T-helper 17 cell (primary cell): ENCODE data around the gene IQCC. TPM values are rescaled to one million over a fixed set of nuclear protein-coding genes. Genes with fewer than 3 reads are reported as not detected.

Source experiments
- ATAC-seq: fragments of 150-1000 bp; cut with Tn5 transposase; 2 replicates; pipeline ENCODE4 v1.10.0; 2021; ENCODE audit warnings: mild to moderate bottlenecking, moderate library complexity
- DNase-seq, 3 donors: peaks; one replicate each; pipeline versions ENCODE4 v3.0.0 to v3.0.0-alpha.2; 2020 to 2021
- H3K9me3 ChIP-seq: one replicate; pipeline ENCODE4 v1.7.0; 2013; ENCODE audit warnings: low read length, mild to moderate bottlenecking; ENCODE audit not compliant: control insufficient read depth, poor library complexity, severe bottlenecking
- H3K27ac Mint-ChIP-seq: one replicate; pipeline ENCODE4 v1.8.0; 2022; ENCODE audit warnings: mild to moderate bottlenecking, moderate library complexity, mixed read lengths
- H3K27me3 Mint-ChIP-seq: one replicate; pipeline ENCODE4 v1.8.0; 2022; ENCODE audit warnings: mixed read lengths
- H3K36me3 Mint-ChIP-seq: one replicate; pipeline ENCODE4 v1.8.0; 2022; ENCODE audit warnings: low read depth, mixed read lengths
- H3K4me1 Mint-ChIP-seq: one replicate; pipeline ENCODE4 v1.8.0; 2022; ENCODE audit warnings: mild to moderate bottlenecking, mixed read lengths
- H3K4me3 Mint-ChIP-seq: one replicate; pipeline ENCODE4 v1.8.0; 2022; ENCODE audit warnings: mild to moderate bottlenecking, moderate library complexity, mixed read lengths
- total RNA-seq, 4 donors: library from RNA in 2 of 4; stranded (reverse) in 2 of 4; gene quantifications; one replicate each; pipeline ENCODE4 v1.2.3 and lab custom pipeline; 2022 to 2026

The IQCC gene
- total RNA-seq, 2 donors from 2014 or later: 3.2 to 4.1 TPM

DNA sequence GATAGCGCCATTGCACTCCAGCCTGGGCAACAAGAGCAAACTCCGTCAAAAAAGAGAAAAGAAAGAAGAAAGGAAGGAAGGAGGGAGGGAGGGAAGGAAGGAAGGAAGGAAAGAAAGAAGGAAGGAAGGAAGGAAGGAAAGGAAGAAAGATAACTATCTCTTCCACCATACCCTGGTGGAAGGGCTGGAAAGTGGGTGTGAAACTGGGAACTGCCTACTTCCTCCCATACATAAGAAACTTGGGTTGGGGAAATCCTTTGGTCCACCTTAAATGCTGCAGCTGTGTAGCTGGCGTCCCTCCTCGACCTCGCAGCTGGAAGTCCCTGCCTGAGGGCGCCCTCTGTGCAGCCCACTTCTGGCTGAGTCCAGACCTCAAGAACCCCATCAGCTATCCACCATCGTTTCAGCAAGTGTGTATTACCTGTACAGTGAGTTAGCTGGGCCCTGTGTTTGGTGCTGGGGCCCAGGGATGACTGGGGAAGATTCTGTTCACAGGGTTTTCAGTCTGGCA, 36.9 kb downstream of the IQCC start:
- DNase-seq: no peak
- H3K27ac Mint-ChIP-seq: peak overlapping the region; percentile 89

GRCh38 chr1:32246888-32247273, 41.4 kb downstream of the IQCC start, which contains the start of gene FAM167B:
FAM167B (plus strand) TSS chr1:32247222; CDS start chr1:32247422, 200 bp downstream.
- ATAC-seq (no peak), DNase-seq (no peak)
- H3K9me3 ChIP-seq: no peaks in the 10 kb centered on the region
- H3K36me3 Mint-ChIP-seq: peaks cover 7% of the 10 kb centered on the region
- peak within 1 kb of the TSS; percentile 100 for H3K27ac Mint-ChIP-seq
- H3K4me1 Mint-ChIP-seq: peaks cover 41% of the 10 kb centered on the region
- H3K27me3 Mint-ChIP-seq: no peaks in the 10 kb centered on the region
- H3K4me3 Mint-ChIP-seq: peak within 1 kb of the TSS; percentile 99

More for the DNA sequence above, 36.9 kb downstream of the IQCC start:
- no peaks in the 10 kb centered on the region for H3K9me3 ChIP-seq
- Mint-ChIP-seq H3K36me3 (no peaks in the 10 kb centered on the region), H3K4me3 (no peak overlapping the region), H3K27me3 (no peaks in the 10 kb centered on the region), H3K4me1 (peaks cover 19% of the 10 kb centered on the region)
- no peak for ATAC-seq

DNA sequence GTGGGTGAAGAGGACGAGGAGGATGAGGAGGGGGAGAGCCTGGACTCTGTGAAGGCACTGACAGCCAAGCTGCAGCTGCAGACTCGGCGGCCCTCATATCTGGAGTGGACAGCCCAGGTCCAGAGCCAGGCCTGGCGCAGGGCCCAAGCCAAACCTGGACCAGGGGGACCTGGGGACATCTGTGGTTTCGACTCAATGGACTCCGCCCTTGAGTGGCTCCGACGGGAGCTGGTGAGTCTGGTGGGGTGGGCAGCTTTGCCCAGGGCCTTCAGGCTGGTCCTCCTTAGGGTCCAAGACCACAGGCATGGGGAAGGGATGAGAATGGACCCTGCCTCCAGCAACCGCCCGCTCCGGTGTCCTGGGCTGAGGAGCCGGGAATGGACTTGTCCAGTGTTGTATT, 42.0 kb downstream of the IQCC start:
- ATAC-seq (no peak), DNase-seq (no peak)
- H3K27ac Mint-ChIP-seq: peak overlapping the region; percentile 100
- H3K36me3 Mint-ChIP-seq: peaks cover 11% of the 10 kb centered on the region
- H3K27me3 Mint-ChIP-seq: no peaks in the 10 kb centered on the region
- peak overlapping the region; percentile 99 for H3K4me3 Mint-ChIP-seq
- H3K9me3 ChIP-seq: no peaks in the 10 kb centered on the region
- peaks cover 40% of the 10 kb centered on the region for H3K4me1 Mint-ChIP-seq

DNA sequence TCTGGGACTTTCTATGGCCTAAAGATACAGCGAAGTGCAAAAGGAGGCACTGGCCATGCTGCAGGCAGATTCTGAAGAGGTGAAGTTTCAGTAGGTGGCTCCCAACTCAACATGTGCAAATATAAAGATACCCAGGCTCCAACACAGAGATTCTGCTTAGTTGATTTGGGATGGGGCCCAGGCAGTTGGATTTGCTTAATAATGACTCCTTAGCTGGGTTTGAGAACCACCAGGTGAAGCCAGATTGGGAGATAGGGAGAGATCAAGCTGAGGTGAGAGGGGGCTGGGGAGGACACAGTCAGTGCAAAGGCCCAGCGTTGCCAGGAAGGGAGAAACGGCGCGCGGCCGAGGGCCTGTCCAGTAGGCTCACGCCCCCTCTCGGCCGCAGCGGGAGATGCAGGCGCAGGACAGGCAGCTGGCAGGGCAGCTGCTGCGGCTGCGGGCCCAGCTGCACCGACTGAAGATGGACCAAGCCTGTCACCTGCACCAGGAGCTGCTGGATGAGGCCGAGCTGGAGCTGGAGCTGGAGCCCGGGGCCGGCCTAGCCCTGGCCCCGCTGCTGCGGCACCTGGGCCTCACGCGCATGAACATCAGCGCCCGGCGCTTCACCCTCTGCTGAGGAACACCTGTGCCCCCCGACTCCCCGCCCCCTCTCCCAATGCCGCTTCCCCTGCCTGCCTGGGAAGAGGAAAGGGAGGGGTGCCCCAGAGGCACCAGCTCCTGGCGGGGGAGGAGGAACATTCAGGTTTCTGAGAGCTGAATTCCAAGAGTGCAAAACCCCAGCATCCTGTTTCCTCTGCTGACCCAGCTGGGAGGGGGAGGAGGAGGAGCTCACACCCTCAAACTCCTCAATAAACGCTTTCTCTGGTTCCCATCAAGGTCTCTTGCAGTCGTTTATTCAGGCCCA, 42.8 kb downstream of the IQCC start:
- ATAC-seq: peak; percentile 29
- DNase-seq: peak; percentile 62 to 70 (median 69)
- no peaks in the 10 kb centered on the region for H3K9me3 ChIP-seq
- Mint-ChIP-seq H3K4me1 (peaks cover 46% of the 10 kb centered on the region), H3K4me3 (peak overlapping the region; percentile 99), H3K36me3 (peaks cover 17% of the 10 kb centered on the region), H3K27me3 (no peaks in the 10 kb centered on the region), H3K27ac (peak overlapping the region; percentile 100)

DNA sequence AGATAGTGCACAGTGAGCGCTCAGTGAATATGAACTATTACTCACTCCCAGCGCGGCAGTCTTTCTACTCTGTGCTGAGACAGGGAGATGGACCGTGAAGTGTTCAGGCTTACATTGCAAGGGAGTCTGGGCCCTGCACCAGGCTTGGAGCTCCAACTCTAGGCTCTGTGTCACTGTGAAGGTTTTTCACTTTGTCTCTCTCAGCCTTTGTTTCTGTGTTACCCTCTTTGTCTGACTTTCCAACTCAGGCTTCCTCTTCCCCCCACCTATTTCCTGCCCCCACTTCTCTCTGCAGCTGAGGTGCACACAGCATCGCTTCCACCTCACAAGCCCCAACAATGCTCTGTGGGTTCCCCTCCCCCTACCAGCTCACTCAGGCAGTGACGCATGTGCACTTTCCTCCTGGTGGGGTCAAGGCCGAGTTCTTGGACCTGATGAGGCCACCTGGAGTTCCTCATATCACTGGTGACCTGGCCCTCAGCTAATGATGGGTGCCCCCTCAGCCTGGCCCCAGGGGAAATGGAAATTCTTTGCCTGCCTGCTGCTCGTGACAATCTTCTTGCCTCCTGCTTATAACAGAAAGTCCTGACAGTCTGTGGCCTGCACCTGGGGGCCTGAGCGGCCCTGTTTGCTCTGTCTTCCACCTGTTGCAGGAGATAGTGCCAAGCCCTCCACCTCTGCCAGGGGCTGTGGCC, 44.5 kb downstream of the IQCC start:
- Mint-ChIP-seq H3K4me1 (peaks cover 50% of the 10 kb centered on the region), H3K4me3 (peak overlapping the region; percentile 99), H3K36me3 (peaks cover 17% of the 10 kb centered on the region), H3K27me3 (no peaks in the 10 kb centered on the region), H3K27ac (peak overlapping the region; percentile 100)
- no peaks in the 10 kb centered on the region for H3K9me3 ChIP-seq
- peak; percentile 85 for ATAC-seq
- DNase-seq: peak; percentile 50 to 74 (median 64)

DNA sequence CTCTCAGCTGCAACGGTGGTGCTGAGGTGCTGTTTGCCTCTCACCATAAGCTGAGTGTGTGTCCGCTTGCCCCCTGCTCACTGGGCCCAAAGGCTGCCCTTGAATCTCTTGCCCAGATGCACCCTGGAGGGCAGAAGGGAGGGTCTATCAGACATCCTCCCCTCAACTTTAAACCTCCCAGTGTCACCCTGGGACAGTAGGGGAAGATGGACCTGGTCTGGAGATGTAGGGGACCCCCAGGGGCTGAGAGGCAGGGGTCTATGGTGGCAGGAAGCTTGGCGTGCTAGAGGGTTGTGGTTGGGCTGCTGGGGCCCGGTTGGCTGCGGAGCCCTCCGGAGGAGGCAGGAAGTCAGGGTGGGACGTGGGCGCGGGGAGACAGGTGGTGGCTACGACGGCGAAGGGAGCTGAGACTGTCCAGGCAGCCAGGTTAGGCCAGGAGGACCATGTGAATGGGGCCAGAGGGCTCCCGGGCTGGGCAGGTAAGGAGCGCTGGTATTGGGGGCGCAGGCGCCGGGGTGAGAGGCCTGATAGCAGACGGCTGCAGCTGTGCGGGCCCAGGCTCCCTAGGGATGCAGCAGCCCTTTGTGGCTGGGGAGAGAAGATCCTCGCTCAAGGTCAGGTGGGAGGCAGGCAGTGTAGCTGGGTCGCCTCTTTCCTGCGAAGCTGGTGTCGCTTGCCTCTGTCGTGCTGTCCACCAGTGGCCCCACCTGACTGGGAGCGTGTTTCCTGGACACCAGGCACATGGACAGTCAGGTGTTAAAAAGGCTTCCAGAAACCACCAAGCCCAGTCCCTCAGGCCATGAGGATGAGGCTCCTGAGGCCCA, 45.6 kb downstream of the IQCC start, which contains the start of gene LCK:
LCK (plus strand) TSS at position 373 of the 824 bp plus-strand sequence. CDS start 23,065 bp downstream, outside the sequence.
- ATAC-seq: peak; percentile 15

DNA sequence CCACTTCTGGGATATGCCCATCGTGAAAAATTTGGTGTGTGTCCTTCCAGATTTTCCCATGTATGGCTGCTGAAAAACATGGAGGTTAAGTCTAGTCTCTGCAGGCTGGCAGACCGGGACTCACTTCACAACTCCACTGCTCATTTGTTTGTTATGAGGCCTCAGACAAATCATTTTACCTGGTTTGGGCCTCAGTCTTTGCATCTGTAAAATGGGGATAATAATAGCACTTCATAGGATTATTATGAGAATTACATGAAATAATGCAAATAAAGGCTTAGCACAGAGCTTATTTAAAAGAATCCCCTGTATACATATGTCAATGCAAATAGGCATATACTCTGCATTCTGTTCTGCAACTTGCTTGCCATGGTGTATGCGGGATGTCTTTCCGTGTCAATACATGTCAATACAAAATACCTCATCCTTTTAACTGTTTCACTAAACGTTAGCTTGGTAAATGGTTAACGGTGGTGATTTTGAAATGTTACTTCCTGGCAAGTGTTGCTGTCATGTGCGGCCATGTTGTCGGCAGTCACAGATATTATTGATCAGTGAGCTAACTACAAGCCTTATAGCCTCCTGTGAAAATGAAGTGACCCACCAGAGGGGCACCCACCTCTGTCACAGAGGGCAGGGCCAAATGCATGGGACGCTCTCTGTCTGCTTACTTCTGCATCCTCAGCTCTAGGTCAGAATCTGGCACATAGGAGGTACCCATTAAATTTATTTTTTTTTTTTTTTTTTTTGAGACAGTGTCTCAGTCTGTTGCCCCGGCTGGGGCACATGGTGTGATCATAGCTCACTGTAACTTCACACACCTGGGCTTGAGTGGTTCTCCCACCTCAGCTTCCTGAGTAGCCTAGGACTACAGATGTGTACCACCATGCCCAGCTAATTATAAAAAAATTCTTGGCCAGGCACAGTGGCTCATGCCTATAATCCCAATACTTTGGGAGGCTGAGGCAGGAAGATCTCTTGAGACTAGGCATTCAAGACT, 49.9 kb downstream of the IQCC start:
- no peaks in the 10 kb centered on the region for H3K9me3 ChIP-seq
- H3K27ac Mint-ChIP-seq: peak overlapping the region; percentile 100
- peaks cover 17% of the 10 kb centered on the region for H3K36me3 Mint-ChIP-seq
- ATAC-seq (peak; percentile 24), DNase-seq (no peak)
- H3K27me3 Mint-ChIP-seq: no peaks in the 10 kb centered on the region
- peak overlapping the region; percentile 99 for H3K4me3 Mint-ChIP-seq
- peaks cover 42% of the 10 kb centered on the region for H3K4me1 Mint-ChIP-seq

More for the DNA sequence above, 45.6 kb downstream of the IQCC start, which contains the start of gene LCK:
- no peaks in the 10 kb centered on the region for H3K27me3 Mint-ChIP-seq
- H3K9me3 ChIP-seq: no peaks in the 10 kb centered on the region
- H3K36me3 Mint-ChIP-seq: peaks cover 17% of the 10 kb centered on the region
- peak within 1 kb of the TSS; percentile 100 for H3K27ac Mint-ChIP-seq
- H3K4me1 Mint-ChIP-seq: peaks cover 54% of the 10 kb centered on the region
- peak in 2 of 3 donors; percentile 33 to 42 for DNase-seq
- peak within 1 kb of the TSS; percentile 99 for H3K4me3 Mint-ChIP-seq

- peak; percentile 18 for ATAC-seq
- H3K4me3 Mint-ChIP-seq: peak overlapping the region; percentile 85
- peak overlapping the region; percentile 92 for H3K27ac Mint-ChIP-seq
- H3K27me3 Mint-ChIP-seq: no peaks in the 10 kb centered on the region
- peaks cover 12% of the 10 kb centered on the region for H3K36me3 Mint-ChIP-seq
- peaks cover 36% of the 10 kb centered on the region for H3K4me1 Mint-ChIP-seq
- no peaks in the 10 kb centered on the region for H3K9me3 ChIP-seq
- DNase-seq: no peak
Observed at GRCh38 chr1:32256473-32257226, 51.2 kb downstream of the IQCC start.

- Mint-ChIP-seq H3K4me3 (peak overlapping the region; percentile 85), H3K4me1 (peaks cover 33% of the 10 kb centered on the region), H3K36me3 (peaks cover 8% of the 10 kb centered on the region), H3K27me3 (no peaks in the 10 kb centered on the region), H3K27ac (peak overlapping the region; percentile 92)
- DNase-seq: no peak
- no peaks in the 10 kb centered on the region for H3K9me3 ChIP-seq
- ATAC-seq: no peak
Observed at GRCh38 chr1:32257227-32257508, 51.7 kb downstream of the IQCC start.
